ENCODE results near the gene DHX38. TPM values are rescaled to one million over a fixed set of nuclear protein-coding genes. Genes with fewer than 3 reads are reported as not detected.
A peak's percentile ranks its signal among the peaks of the same experiment; 100 is the strongest.

Gene DHX38
- total RNA-seq, 1 donor from 2014 or later, result 99.4 TPM

DNA sequence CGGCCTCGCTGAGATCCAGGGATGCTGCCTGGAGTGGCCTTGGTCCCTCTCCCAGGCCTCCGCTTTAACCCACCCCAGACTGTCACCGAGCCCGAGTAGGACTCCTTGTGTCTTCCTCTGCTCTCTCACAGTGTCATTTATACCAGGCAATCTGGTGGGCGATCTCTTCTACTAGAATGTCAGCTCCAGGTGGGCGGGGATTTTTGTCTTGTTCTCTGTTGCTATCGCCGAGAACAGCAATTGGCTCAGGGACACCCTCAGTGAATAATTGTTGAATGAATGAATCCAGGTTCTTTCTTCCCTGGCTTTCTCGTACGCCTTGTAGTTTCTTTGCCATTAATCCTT lies 591 bp downstream of the DHX38 start:
- intact Hi-C loops (cut with micrococcal nuclease), result loop anchor here (5.0 kb wide), 3 partner anchors 372 to 1292 kb away; partner anchors contain the start of genes PHLPP2 and VAC14
- H3K4me1 Mint-ChIP-seq (ENCODE audit: low read depth), result peaks cover 64% of the 10 kb centered on the region
- DNase-seq (ENCODE audit: low spot score), result no peak
- no peaks in the 10 kb centered on the region for H3K27me3 Mint-ChIP-seq (ENCODE audit: insufficient read depth)
- peaks cover 39% of the 10 kb centered on the region for H3K36me3 Mint-ChIP-seq (ENCODE audit: low read depth)
- no peaks in the 10 kb centered on the region for H3K9me3 Mint-ChIP-seq
- peak overlapping the region; percentile 99 for H3K4me3 Mint-ChIP-seq
- peak overlapping the region; percentile 99 for H3K27ac Mint-ChIP-seq

DNA sequence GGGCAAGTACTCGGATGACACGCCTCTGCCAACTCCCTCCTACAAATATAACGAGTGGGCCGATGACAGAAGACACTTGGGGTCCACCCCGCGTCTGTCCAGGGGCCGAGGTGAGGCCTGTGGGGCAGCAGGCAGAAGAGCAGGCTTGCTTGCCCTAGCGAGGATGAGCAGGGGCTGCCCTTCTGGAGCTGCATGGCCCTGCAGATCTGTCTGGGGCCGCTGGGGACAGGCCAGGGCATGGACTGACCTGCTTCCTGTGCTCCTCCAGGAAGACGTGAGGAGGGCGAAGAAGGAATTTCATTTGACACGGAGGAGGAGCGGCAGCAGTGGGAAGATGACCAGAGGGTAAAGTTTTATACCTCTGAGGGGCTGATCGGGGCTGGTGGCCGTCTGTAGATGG lies 5.3 kb downstream of the DHX38 start:
- peaks cover 35% of the 10 kb centered on the region for H3K4me1 Mint-ChIP-seq (ENCODE audit: low read depth)
- no peaks in the 10 kb centered on the region for H3K27me3 Mint-ChIP-seq (ENCODE audit: insufficient read depth)
- no peak for DNase-seq (ENCODE audit: low spot score)
- no peak overlapping the region for H3K27ac Mint-ChIP-seq
- intact Hi-C loops (cut with micrococcal nuclease), result loop anchor here (1.0 kb wide), 1 partner anchor 33 kb away; no protein-coding TSS in a partner anchor
- H3K9me3 Mint-ChIP-seq, result no peaks in the 10 kb centered on the region
- no peak overlapping the region for H3K4me3 Mint-ChIP-seq
- H3K36me3 Mint-ChIP-seq (ENCODE audit: low read depth), result peaks cover 68% of the 10 kb centered on the region

GRCh38 chr16:72099377-72099818 lies 5.8 kb downstream of the DHX38 start:
- Mint-ChIP-seq H3K9me3 (no peaks in the 10 kb centered on the region), H3K27me3 (ENCODE audit: insufficient read depth) (no peaks in the 10 kb centered on the region), H3K4me3 (no peak overlapping the region), H3K36me3 (ENCODE audit: low read depth) (peaks cover 70% of the 10 kb centered on the region), H3K27ac (no peak overlapping the region), H3K4me1 (ENCODE audit: low read depth) (peaks cover 32% of the 10 kb centered on the region)
- DNase-seq (ENCODE audit: low spot score), result peak; percentile 35
- intact Hi-C loops (cut with micrococcal nuclease), result loop anchor here (1.0 kb wide), 1 partner anchor 33 kb away; no protein-coding TSS in a partner anchor

- H3K4me1 Mint-ChIP-seq (ENCODE audit: low read depth), result peaks cover 14% of the 10 kb centered on the region
- intact Hi-C loops (cut with micrococcal nuclease), result no loop called here
- H3K9me3 Mint-ChIP-seq, result no peaks in the 10 kb centered on the region
- peaks cover 77% of the 10 kb centered on the region for H3K36me3 Mint-ChIP-seq (ENCODE audit: low read depth)
- no peaks in the 10 kb centered on the region for H3K27me3 Mint-ChIP-seq (ENCODE audit: insufficient read depth)
- no peak overlapping the region for H3K27ac Mint-ChIP-seq
- no peak for DNase-seq (ENCODE audit: low spot score)
- no peak overlapping the region for H3K4me3 Mint-ChIP-seq
Measured at GRCh38 chr16:72101195-72101594, 7.5 kb downstream of the DHX38 start.

DNA sequence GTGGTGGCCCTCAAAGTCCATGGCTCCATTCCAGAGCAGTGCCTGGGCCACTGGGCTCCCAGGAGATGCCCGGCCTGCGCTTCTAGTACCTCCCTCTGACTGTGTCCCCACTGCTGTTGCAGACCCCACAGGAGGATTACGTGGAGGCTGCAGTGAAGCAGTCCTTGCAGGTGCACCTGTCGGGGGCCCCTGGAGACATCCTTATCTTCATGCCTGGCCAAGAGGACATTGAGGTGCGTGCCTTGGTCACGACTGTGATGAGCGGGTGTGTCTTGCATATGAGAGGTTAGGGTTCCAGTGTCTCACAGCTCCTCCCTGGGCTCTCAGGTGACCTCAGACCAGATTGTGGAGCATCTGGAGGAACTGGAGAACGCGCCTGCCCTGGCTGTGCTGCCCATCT lies 11.3 kb downstream of the DHX38 start:
- Mint-ChIP-seq H3K9me3 (no peaks in the 10 kb centered on the region), H3K4me3 (no peak overlapping the region), H3K36me3 (ENCODE audit: low read depth) (peaks cover 81% of the 10 kb centered on the region), H3K4me1 (ENCODE audit: low read depth) (no peaks in the 10 kb centered on the region), H3K27me3 (ENCODE audit: insufficient read depth) (no peaks in the 10 kb centered on the region), H3K27ac (no peak overlapping the region)
- DNase-seq (ENCODE audit: low spot score), result no peak
- intact Hi-C loops (cut with micrococcal nuclease), result no loop called here

DNA sequence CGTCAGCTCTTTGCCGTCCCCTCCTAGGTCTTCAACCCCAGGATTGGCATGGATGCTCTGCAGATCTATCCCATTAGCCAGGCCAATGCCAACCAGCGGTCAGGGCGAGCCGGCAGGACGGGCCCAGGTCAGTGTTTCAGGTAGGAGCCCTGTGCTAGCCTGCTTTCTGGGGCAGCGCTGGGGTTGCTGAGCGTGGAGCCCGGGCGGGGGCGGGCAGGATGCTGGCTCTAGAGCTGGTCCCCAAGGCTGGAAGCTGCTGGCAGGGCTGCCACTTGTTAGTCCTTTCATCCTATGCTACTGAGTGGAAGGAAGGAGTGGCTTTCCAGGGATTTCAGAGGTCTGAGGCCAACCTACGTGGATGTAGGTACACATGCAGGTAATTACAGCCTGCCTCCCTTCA lies 12.3 kb downstream of the DHX38 start:
- peaks cover 81% of the 10 kb centered on the region for H3K36me3 Mint-ChIP-seq (ENCODE audit: low read depth)
- H3K27me3 Mint-ChIP-seq (ENCODE audit: insufficient read depth), result no peaks in the 10 kb centered on the region

DNA sequence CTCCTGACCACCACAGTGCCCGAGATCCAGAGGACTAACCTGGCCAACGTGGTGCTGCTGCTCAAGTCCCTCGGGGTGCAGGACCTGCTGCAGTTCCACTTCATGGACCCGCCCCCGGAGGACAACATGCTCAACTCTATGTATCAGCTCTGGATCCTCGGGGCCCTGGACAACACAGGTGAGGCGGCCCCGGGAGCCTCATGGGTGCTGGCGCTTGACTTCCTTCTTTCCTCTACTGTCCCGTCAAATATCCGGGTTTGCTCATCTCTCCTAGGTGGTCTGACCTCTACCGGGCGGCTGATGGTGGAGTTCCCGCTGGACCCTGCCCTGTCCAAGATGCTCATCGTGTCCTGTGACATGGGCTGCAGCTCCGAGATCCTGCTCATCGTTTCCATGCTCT lies 13.7 kb downstream of the DHX38 start:
- no peak for DNase-seq (ENCODE audit: low spot score)
- Mint-ChIP-seq H3K9me3 (no peaks in the 10 kb centered on the region), H3K4me1 (ENCODE audit: low read depth) (no peaks in the 10 kb centered on the region), H3K36me3 (ENCODE audit: low read depth) (peaks cover 76% of the 10 kb centered on the region), H3K27ac (no peak overlapping the region), H3K4me3 (no peak overlapping the region), H3K27me3 (ENCODE audit: insufficient read depth) (no peaks in the 10 kb centered on the region)
- intact Hi-C loops (cut with micrococcal nuclease), result no loop called here

More for the DNA sequence above, 12.3 kb downstream of the DHX38 start:
- no peak for DNase-seq (ENCODE audit: low spot score)
- intact Hi-C loops (cut with micrococcal nuclease), result no loop called here
- no peaks in the 10 kb centered on the region for H3K4me1 Mint-ChIP-seq (ENCODE audit: low read depth)
- no peak overlapping the region for H3K4me3 Mint-ChIP-seq
- no peak overlapping the region for H3K27ac Mint-ChIP-seq
- no peaks in the 10 kb centered on the region for H3K9me3 Mint-ChIP-seq

GRCh38 chr16:72108353-72109102 lies 14.9 kb downstream of the DHX38 start:
- intact Hi-C loops (cut with micrococcal nuclease), result no loop called here
- Mint-ChIP-seq H3K27ac (no peak overlapping the region), H3K27me3 (ENCODE audit: insufficient read depth) (no peaks in the 10 kb centered on the region), H3K36me3 (ENCODE audit: low read depth) (peaks cover 67% of the 10 kb centered on the region), H3K4me3 (no peak overlapping the region), H3K4me1 (ENCODE audit: low read depth) (no peaks in the 10 kb centered on the region), H3K9me3 (no peaks in the 10 kb centered on the region)
- no peak for DNase-seq (ENCODE audit: low spot score)

- Mint-ChIP-seq H3K27me3 (ENCODE audit: insufficient read depth) (no peaks in the 10 kb centered on the region), H3K4me3 (no peak overlapping the region), H3K4me1 (ENCODE audit: low read depth) (no peaks in the 10 kb centered on the region), H3K9me3 (no peaks in the 10 kb centered on the region), H3K36me3 (ENCODE audit: low read depth) (peaks cover 62% of the 10 kb centered on the region), H3K27ac (no peak overlapping the region)
- DNase-seq (ENCODE audit: low spot score), result no peak
- intact Hi-C loops (cut with micrococcal nuclease), result no loop called here
Measured at GRCh38 chr16:72109300-72109699, 15.7 kb downstream of the DHX38 start.

- Mint-ChIP-seq H3K4me1 (ENCODE audit: low read depth) (no peaks in the 10 kb centered on the region), H3K4me3 (no peak overlapping the region), H3K27ac (no peak overlapping the region), H3K27me3 (ENCODE audit: insufficient read depth) (no peaks in the 10 kb centered on the region), H3K36me3 (ENCODE audit: low read depth) (peaks cover 57% of the 10 kb centered on the region), H3K9me3 (no peaks in the 10 kb centered on the region)
- no peak for DNase-seq (ENCODE audit: low spot score)
- intact Hi-C loops (cut with micrococcal nuclease), result no loop called here
Measured at GRCh38 chr16:72109966-72110530, 16.4 kb downstream of the DHX38 start.

GRCh38 chr16:72110662-72111615 lies 17.3 kb downstream of the DHX38 start:
- Mint-ChIP-seq H3K9me3 (no peaks in the 10 kb centered on the region), H3K4me3 (no peak overlapping the region), H3K4me1 (ENCODE audit: low read depth) (no peaks in the 10 kb centered on the region), H3K27ac (no peak overlapping the region), H3K27me3 (ENCODE audit: insufficient read depth) (no peaks in the 10 kb centered on the region), H3K36me3 (ENCODE audit: low read depth) (peaks cover 48% of the 10 kb centered on the region)
- no peak for DNase-seq (ENCODE audit: low spot score)
- intact Hi-C loops (cut with micrococcal nuclease), result no loop called here

DNA sequence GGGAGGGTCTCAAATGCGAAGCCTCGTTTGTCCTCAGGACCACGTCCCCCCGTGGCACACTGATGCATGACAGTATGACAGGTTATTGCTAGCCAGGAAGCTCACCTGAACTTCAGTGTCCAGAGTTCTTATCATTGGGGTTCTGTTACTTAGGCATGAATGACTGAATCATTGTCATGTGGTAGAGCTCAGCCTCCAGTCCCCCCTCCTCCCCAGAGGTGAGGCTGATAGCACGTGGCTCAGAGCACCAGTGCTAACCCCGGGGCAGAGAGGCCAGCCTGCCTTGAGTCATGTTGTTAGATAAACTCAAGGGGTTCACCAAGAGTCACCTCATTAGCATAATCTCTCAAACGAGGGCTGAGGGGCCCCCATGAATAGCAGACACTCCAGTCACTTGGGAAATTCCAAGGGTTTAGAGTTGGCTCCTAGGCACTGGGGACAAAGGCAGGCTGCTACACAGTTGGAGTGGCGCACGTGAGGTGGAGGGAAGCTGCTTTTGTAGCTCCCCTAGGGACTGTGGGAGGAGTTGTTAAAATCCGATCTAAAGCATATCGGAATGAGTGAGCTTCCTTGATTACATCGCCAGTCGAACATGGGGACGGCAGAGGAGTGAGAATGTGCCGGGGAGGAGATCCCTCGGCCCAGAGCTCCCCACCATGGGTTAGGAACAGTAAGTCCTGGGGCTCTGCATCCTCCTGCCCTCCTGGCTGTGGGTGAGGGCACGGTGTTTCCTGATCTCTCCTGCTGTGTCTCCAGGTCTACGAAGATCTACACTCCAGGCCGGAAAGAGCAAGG lies 18.2 kb downstream of the DHX38 start:
- intact Hi-C loops (cut with micrococcal nuclease), result no loop called here
- Mint-ChIP-seq H3K4me1 (ENCODE audit: low read depth) (no peaks in the 10 kb centered on the region), H3K27ac (no peak overlapping the region)

More for the DNA sequence above, 18.2 kb downstream of the DHX38 start:
- Mint-ChIP-seq H3K4me3 (no peak overlapping the region), H3K9me3 (no peaks in the 10 kb centered on the region), H3K36me3 (ENCODE audit: low read depth) (peaks cover 43% of the 10 kb centered on the region), H3K27me3 (ENCODE audit: insufficient read depth) (peaks cover 2% of the 10 kb centered on the region)
- DNase-seq (ENCODE audit: low spot score), result no peak

All from activated T-helper 1 cell treated with anti-CD3 and anti-CD28 coated beads, Interleukin-12 subunit alpha, Interleukin-12 subunit beta, Interleukin-2, Interleukin-4 antibody, amounts not matched to agents 30 ng/mL and 10 ng/mL and 1 ng/mL, durations not matched to agents 14 hours and 24 hours and 36 hours (primary cell).